ENCODE measurements around the gene EHHADH.
A peak's percentile ranks its signal among the peaks of the same experiment; 100 is the strongest.

The EHHADH gene

DNA sequence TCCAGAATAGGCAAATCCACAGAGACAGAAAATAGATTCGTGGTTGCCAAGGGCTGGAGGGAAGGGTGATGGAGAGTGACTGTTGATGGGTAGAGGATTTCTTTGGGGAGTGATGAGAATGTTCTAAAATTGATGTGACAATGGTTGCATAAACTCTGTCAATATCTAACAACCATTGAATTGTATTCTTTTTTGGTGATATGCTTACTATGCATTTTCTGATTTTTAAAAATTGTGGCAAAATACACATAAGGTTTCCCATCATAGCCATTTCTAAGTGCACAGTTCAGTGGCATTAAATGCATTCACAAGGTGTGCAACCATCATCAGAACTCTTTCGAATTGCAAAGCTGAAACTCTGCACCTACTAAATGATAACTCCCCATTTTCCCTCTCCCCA lies 56.8 kb downstream of the EHHADH start:
- no peak for DNase-seq (ENCODE audit: low spot score)

DNA sequence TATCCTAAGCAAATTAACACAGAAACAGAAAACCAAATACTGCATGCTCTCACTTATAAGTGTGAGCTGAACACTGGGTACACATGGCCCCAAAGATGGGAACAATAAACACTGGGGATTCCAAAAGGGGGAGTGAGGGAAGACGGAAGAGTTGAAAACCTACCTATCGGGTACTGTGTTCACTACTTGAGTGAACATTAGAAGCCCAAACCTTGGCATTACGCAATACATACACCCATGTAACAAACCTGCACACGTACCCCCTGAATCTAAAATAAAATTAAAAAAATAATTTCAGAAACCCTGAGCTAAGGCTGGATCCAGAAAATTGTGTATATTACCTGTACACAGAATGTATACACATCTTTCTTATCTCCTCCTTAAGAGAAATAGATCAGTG lies 58.2 kb downstream of the EHHADH start:
- DNase-seq (ENCODE audit: low spot score): no peak

DNA sequence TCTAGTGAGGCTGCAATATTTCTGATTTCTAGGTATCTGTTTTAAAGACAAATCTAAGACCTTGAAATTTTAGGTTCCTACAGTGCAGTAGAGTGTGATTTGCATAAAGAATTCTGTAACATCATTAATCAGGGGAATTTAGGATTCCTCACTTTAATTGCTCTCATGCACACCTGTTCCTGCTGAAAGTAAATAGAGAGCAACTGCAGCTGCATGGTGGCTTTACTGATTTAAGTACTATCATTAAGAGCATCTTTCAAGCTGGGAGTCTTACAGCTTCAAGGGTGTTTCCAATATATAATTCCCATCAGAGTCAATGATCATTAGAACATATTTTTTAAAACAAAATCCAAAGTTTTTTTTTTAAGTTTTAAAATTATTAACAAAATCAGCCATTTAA lies 65.0 kb downstream of the EHHADH start:
- DNase-seq (ENCODE audit: low spot score): no peak

DNA sequence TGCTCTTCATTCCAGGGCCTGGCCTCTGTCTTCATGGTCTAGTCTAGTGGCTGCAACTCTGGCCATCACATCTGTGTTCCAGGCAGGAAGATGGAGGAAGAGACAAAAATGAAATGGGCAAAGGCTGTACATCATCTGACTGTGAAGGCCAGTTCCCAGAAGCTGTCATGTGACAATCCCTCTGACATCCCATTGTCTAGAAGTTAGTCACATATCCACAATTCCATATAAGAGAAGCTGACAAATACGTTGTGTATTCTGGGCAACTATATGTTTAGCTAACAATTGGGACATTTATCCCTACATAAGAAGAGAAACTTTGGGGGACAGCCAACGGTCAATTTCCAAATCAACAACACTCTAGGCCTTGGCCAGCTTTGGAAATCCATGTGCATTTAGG lies 66.5 kb downstream of the EHHADH start:
- DNase-seq (ENCODE audit: low spot score): no peak

DNA sequence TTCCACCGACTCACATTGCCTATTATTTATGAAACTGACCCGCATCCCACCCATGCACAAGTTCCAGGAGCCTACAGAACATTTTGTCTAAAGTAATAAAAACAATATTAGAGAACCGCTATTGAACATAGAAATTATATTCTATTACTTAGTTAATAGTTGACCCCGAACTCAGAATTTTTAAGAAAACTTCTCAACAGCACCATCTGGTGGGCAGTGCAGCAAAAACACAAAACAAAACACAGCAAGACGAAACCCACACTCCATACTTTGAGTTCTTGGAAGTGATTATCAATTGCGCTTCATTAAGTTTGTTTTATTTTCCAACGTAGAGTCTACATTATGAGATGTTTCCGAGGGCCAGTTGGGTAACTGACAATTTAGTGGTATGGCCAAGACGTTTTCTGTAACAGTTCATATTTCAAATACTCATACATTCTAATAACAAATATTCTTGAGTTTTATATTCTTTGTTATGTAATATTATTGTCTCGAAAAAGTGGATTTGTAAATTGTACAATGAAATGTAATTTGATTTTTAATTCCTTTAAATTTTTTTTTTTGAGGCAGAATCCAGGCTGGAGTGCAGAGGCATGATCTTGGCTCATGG lies 77.0 kb downstream of the EHHADH start:
- DNase-seq (ENCODE audit: low spot score): peak; percentile 62

DNA sequence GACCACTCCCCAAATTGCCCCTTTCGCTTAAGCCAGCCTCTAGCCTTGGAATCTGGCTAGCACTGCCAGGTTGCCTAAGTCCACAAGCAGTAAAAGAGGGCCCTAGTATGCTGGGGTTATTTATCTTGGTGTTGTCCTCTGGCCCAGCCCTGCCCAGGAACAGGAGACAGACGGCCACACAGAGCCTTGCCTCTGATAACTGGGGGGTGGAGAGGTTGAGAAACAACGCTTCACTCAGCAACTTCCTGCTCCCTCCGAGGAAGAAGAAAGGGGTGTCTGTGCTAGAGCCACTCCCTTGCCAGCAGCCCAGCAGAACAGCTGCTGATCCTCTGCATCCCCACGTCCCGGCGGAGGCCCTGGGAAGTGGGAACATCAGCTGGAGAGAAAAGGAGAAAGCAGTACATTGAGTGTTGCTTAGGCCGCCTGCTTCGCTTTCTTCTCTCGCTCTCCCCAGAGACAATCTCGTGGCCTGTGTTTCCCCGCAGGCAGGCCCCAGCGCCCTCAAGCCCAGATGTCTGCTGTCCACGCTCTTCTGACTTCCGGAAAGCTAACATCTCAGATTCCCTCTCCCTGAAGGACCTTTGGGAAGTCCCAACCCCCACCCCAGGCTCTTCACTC lies 78.4 kb downstream of the EHHADH start:
- peak; percentile 39 for DNase-seq (ENCODE audit: low spot score)

DNA sequence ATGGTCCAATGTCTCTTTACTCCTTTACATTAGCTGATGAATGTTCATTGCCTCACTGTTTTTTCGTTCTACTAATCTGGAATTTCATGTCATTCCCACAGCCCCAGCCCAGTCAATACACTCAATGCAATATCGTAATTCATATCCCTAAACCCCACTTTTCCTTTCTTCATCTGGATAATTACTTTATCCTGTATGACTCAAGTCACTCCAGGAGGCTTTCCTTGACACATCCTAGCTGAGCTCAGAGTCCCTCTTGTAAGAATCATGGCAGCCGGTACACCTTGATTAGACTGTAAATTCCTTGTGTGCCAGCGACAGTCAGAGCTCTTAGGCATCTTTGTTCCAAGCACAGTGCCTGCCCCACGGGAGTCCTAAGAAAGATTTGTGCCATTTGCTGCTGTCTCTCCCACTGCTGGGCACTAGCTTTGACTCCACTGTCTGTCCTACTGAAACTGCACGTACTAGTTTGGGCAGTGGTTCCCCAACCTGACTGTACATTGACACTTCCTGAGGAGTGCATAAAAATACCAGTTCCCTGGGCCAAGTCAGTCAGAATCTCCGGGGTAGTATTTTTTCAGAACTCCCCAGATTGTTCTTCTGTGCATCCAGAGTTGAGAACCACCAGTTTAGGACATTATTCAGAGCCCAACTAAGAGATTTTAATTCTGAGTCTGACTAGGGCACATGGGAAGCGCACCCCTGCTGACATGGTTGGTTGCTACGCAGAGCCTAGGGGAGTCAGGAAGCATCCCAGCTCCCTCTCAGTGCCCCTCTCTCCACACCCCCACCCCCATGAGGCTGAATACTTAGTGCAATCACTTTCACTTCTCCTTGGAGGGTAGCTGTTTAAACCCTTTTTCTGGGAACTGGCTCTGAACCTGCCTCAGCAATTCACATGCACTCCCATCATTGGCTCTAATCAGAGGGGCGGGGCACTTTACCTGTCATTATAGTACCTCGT lies 81.5 kb downstream of the EHHADH start:
- DNase-seq (ENCODE audit: low spot score): no peak

DNA sequence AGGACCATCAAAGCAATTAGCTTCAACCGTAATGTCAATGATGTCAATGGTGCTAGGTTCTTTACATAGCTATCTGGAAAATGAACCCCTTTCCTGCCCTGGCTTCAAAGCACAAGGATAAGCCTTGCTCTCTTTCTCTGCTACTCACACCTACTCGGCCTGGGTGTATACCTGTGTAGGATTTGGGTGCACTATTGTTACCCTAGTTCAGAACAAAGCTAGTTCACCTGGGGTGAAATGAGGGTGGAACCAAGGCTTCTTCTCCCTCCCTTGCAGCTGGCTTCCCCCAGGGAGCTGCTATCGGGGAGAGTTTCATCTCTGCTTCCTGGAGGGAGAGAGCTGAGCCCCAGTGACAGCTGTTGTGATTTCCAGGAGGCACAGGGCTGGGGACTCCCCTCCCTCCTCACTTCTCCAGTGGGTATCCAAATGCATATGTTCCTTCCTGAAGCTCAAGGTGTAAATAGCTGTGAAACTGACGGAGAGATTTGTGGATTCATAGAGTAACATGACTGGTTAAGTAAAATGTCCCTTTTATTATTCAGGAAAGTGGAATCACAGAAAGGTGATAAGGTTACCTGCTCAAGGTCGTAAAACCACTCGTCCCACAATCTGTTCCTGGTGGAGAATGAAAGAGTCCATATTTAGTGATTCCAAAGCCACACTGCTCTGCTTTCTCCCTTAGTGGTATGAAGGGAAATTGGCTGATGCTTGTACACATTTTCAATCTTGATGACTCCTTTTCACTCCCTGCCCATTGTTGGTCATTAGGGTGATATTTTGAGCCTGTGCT lies 89.2 kb downstream of the EHHADH start:
- DNase-seq (ENCODE audit: low spot score): peak; percentile 68

DNA sequence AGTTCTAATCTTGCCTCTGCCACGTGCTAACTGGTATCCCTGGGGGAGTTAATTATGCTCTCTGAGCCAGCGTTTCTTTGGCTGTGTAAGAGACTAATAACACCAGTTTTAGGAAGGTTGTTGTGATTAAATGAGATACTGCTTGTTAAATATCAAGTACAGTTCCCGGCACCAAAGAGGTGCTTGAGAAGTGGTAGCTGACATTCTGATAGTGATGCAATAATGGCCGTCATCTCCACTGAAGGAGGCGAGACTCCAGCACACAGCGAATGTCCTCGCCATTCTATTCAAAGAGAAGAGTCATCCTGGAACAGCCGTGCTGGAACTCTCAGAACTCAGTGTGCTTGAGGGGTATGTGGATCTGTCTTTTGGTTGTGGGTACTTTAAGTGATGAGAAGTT lies 91.2 kb downstream of the EHHADH start:
- DNase-seq (ENCODE audit: low spot score): no peak

DNA sequence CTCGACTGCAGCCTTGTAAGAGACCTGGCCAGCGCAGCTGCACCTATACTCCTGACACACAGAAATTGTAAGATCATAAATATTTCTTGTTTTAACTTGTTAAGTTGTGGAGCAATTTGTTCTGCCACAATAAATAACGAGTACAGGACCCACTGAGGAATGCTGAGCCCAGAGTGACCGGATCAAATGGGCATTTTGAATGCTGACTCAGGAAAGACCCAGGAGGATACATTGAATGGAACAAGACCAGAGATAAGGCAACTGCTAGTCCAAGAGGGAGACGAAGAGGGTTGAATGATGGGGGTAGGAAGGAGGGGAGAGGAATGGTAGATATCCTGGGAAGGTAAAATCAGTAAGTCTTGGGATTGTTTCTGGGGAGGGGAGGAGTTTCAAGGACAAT lies 92.1 kb downstream of the EHHADH start:
- no peak for DNase-seq (ENCODE audit: low spot score)

DNA sequence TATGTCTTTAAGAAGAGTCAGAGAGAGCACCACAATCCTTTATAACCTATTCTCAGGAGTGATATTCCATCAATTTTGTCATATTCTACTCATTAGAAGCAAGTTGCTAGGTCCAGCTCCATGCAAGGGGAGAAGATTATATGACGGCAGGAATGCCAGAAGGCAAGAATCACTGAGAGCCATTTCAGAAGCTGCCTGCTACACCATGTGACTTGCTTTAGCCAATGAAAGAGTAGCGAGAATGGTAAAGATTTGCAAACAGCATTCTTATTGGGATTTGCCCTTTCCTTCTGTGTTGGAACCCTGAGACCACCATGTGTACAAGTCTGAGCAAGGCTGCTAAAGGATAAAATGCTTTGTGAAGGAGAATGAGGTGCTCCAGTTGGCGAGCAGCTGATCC lies 96.5 kb downstream of the EHHADH start:
- DNase-seq (ENCODE audit: low spot score): no peak

DNA sequence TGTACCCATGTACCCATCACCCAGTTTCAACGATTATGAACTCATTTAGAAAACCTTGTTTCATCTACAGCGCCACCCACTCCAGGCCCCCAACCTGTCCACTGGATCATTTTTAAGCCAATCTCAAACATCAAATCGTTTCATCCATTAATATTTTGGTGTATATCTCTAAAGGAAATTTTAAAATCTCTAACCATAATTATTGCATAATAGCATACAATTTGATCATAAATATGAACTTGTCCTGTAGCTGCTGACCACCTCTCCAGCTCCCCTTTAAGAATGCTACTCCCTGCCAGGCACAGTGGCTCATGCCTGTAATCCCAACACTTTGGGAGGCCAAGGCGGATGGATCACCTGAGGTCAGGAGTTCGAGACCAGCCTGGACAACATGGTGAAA lies 98.2 kb downstream of the EHHADH start:
- no peak for DNase-seq (ENCODE audit: low spot score)

DNA sequence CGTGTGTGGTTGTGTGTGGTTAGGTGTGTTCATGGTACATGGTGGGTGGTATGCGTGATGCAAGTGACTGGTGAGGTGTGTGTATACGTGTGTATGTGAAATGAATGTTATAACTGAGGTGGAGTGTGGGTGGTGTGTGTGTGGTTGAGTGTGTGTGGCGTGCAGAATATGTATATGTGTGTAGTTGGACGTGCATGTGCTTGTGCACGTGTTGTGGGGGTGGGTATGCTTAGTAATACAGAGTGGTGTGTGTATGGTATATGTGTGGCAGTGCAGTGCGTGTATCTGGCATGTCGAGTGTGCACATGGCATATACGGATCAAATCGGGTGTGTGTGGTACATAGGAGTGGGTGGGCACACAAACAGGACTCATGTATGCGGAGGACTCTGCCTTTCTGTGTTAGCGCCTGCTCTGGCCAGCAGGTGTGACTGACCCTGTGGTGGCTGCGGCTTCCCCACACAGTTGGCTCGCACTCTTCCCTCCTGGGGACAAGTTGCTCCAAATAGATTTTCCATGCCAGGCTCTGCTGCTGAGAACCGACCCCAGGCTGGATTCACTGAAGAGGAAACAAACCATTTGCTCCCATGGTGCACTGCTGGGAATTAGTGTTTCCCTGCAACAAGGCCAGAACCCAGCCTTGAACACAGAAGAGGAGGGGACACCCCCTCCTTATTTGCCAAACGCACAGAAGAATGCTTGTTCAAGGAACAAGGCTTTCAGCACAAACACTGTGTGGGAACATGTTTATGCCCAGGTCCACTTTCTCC lies 99.8 kb downstream of the EHHADH start:
- no peak for DNase-seq (ENCODE audit: low spot score)

DNA sequence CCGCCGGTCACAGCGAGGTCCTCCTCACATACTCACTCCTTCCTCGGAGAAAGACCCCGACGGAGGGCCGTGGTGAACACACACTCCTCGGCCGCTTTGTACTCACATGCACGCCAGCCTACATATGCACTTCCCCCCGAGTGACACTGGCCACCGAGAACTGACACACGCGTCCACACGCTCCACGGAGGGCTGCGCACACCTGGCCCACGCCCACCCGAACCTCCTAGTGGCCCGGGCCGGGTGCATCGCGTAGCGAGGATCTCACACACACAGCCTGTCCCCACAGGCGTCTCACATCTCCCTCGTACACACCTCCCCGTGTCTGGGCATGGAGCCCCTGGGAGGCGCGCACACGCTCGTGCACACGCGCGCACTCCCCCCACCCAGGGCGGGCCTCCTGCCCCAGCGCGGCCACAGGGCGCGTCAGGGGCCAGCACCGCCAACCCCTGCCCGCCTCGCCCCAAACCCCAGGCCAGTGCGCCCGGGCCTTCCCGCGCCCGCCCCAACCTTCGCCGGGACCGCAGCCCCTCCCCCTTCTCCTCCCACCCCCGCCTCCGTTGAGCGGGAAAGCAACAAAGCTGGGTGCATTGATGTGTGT lies 100.6 kb downstream of the EHHADH start:
- no peak for DNase-seq (ENCODE audit: low spot score)

DNA sequence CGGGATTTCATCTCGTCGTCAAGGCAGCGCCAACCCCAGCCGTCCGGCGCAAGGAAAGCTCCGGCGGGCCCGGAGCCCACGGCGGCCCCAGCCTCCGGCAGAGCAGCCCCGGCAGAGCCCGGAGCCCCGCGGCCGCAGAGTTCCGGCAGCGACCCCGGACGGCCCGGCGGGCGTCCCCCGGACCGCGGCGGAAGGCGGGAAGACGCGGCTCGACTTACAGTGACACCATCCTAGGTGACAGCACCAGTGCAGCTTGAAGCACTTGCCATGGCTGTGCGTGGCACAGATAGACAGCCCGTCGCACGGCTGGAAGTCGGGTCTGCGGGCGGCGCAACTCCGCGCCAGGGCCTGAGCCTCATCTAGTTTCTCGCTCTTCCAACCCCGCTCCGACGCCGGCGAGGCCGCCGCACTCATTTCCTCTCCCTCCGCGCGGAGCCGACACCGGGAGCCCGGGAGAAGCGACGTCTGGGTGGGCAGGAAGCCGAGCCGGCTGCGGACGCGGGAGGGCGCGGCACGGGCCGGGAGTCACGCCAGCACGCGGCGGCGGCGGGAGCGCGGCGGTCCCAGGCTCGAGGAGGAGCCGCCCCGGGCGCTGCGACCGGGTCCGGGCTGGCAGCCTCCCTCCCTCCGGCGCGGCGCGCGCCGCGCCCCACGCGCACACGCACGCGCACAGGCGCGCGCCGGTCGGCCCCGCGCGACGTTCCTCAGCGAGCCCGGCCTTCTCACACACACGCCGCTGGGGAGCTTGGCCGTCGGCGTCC lies 101.3 kb downstream of the EHHADH start, which contains the start of gene C3orf70:
C3orf70 (minus strand) TSS at position 651 of the 761 bp plus-strand sequence; CDS start at position 414, 237 bp downstream.
- DNase-seq (ENCODE audit: low spot score): peak; percentile 92

DNA sequence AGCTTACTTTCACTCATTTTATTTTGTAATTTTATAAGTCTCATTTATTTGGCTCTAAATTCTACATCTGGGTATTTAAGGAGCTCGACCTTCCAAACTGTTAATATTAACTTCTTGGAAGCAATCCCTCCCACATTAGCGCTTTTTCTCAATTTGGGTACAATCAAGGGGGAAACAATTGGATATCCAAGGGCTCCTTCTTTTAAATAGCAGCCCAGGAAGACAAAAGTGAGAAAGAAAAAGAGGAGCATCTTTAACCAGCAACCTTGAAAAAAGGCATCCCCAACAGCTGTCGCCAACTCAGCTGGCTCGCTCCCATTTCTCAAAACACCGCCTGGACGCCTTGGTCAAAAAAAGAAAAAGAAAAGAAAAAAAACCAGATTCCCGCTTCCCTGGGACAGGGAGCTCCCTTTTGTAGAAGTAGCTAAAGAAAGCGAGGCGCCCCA lies 101.9 kb downstream of the EHHADH start:
- DNase-seq (ENCODE audit: low spot score): no peak

DNA sequence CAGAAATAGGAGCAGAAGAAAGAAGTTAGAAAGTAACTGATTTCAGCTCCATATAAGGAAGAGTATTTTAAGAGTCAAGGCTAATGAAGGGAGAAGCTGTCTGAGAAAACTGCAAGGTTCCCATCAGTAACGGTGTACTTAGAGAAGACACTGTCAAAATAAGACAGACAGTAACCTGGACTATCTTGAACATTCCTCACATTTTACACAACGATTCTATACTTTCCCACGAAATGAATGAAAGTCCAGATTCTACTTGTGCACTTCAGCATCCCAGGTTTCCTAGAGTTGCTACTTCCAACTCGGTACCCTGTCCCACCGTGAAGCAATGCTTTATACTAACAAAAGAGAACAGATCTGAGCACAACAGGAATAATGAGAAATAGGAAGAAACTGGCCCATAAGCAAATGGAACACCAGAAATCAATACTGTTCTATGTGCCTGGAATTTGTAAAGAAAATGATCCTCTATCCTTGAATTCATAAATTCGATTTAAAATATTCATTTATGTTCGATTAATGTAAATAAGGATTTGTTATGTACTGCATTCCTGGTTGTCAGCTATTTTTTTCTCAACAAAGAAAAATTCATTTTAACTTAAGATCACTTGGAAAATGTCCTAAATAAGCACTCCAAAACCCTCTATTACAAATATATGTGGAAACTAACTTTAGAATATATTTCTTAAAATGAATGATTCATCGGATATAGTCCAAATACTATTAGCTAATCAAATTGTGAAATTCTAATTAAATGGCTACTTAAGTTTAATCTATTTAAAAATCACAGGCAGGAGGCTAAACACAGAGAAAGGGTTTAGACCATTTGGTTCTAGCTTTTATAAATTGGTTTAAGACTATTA lies 102.5 kb downstream of the EHHADH start:
- no peak for DNase-seq (ENCODE audit: low spot score)

DNA sequence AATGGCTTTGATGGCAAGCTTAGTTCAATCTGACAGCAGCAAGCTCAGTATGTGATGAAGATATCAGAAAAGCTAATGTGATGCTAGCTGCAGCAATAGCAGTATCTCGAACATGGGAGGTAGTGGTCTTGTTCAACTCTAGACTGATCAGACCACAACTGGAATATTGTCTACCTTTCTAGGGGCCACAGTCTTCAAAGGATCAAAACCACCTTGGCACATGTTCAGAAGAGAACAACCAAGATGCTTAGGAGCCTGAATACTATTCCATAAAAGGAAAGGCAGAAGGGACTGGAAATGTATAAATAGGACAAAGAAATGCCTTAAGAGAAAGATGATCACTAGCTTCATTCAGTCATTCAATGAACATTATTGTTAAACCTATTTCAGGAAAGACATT lies 103.3 kb downstream of the EHHADH start:
- DNase-seq (ENCODE audit: low spot score): no peak

DNA sequence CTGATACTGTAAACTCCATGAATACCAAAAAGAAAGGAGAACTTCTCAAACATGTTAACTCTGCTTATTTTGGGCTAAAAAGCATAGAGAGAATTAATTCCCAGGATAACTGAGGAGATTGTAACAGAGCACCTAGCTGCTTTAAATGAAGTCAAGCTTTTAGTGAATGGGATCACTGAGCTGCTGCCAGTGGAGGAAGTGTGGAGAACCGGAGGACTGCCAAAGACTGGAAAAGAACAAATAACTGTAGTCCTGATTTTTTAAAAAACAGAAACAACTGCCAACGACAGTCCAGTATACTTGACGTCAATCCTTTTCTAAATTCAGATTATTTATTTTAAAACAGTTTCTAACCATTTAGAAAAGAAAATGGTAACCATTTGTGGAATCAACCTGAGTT lies 104.3 kb downstream of the EHHADH start:
- DNase-seq (ENCODE audit: low spot score): no peak
